ENCODE results near the gene TGFBR2. TPM values are rescaled to one million over a fixed set of nuclear protein-coding genes. Genes with fewer than 3 reads are reported as not detected.

TGFBR2 gene
- total RNA-seq, 1 donor from 2014 or later, result 25.7 TPM

GRCh38 chr3:30700702-30701321, 94.4 kb downstream of the TGFBR2 start:
- no peaks in the 10 kb centered on the region for H3K27me3 Mint-ChIP-seq (ENCODE audit: low read depth)

GRCh38 chr3:30702038-30702827, 95.8 kb downstream of the TGFBR2 start:
- no peak overlapping the region for H3K27ac Mint-ChIP-seq (ENCODE audit: unreplicated experiment)
- no peaks in the 10 kb centered on the region for H3K27me3 Mint-ChIP-seq (ENCODE audit: low read depth)

More at GRCh38 chr3:30700702-30701321, 94.4 kb downstream of the TGFBR2 start:
- no peak overlapping the region for H3K27ac Mint-ChIP-seq (ENCODE audit: unreplicated experiment)
- no peak for DNase-seq (ENCODE audit: low spot score)
- peaks cover 8% of the 10 kb centered on the region for H3K36me3 Mint-ChIP-seq (ENCODE audit: low read depth)
- TF ChIP-seq CTCF (IDR thresholded peaks at IDR 0.05), result no peak
- H3K4me3 Mint-ChIP-seq (ENCODE audit: unreplicated experiment), result no peak overlapping the region
- H3K9me3 Mint-ChIP-seq (ENCODE audit: low read depth), result peaks cover 7% of the 10 kb centered on the region
- no peaks in the 10 kb centered on the region for H3K4me1 Mint-ChIP-seq (ENCODE audit: low read depth)

GRCh38 chr3:30702828-30703397, 96.5 kb downstream of the TGFBR2 start:
- peaks cover 14% of the 10 kb centered on the region for H3K9me3 Mint-ChIP-seq (ENCODE audit: low read depth)
- peaks cover 4% of the 10 kb centered on the region for H3K36me3 Mint-ChIP-seq (ENCODE audit: low read depth)
- H3K4me3 Mint-ChIP-seq (ENCODE audit: unreplicated experiment), result no peak overlapping the region
- no peaks in the 10 kb centered on the region for H3K27me3 Mint-ChIP-seq (ENCODE audit: low read depth)
- no peaks in the 10 kb centered on the region for H3K4me1 Mint-ChIP-seq (ENCODE audit: low read depth)
- DNase-seq (ENCODE audit: low spot score), result no peak
- TF ChIP-seq CTCF (IDR thresholded peaks at IDR 0.05), result no peak
- H3K27ac Mint-ChIP-seq (ENCODE audit: unreplicated experiment), result no peak overlapping the region

More at GRCh38 chr3:30702038-30702827, 95.8 kb downstream of the TGFBR2 start:
- no peak for DNase-seq (ENCODE audit: low spot score)
- TF ChIP-seq CTCF (IDR thresholded peaks at IDR 0.05), result no peak
- Mint-ChIP-seq H3K4me3 (ENCODE audit: unreplicated experiment) (no peak overlapping the region), H3K36me3 (ENCODE audit: low read depth) (peaks cover 7% of the 10 kb centered on the region), H3K4me1 (ENCODE audit: low read depth) (no peaks in the 10 kb centered on the region), H3K9me3 (ENCODE audit: low read depth) (peaks cover 14% of the 10 kb centered on the region)

- peaks cover 14% of the 10 kb centered on the region for H3K9me3 Mint-ChIP-seq (ENCODE audit: low read depth)
- peaks cover 4% of the 10 kb centered on the region for H3K36me3 Mint-ChIP-seq (ENCODE audit: low read depth)
- H3K27ac Mint-ChIP-seq (ENCODE audit: unreplicated experiment), result no peak overlapping the region
- no peaks in the 10 kb centered on the region for H3K27me3 Mint-ChIP-seq (ENCODE audit: low read depth)
- DNase-seq (ENCODE audit: low spot score), result no peak
- TF ChIP-seq CTCF (IDR thresholded peaks at IDR 0.05), result no peak
- no peaks in the 10 kb centered on the region for H3K4me1 Mint-ChIP-seq (ENCODE audit: low read depth)
- H3K4me3 Mint-ChIP-seq (ENCODE audit: unreplicated experiment), result no peak overlapping the region
Measured at GRCh38 chr3:30704931-30705890, 98.8 kb downstream of the TGFBR2 start.

All from chondrocyte (in vitro differentiated cells).